Testis (tissue), 2 donors: ENCODE data around the gene MAGEA2B.
"Not testable (repeated sequence)": the region's sequence is repeated elsewhere in the genome, so short reads cannot be mapped to it uniquely, and the experiment has no call there.

Experiments used
- CTCF ChIP-seq, 3 experiments: fragments of 450-650 bp in 2 of 3; fragments of 200-600 bp in 1 of 3; sonication (generic) in 1 of 3; IDR thresholded peaks; one replicate each; pipeline ENCODE4 v1.5.1; 2016 to 2019; ENCODE audit warnings: antibody characterized with exemption in 3 of 3, mild to moderate bottlenecking in 2 of 3, moderate library complexity in 1 of 3
- POLR2A ChIP-seq: fragments of 450-650 bp; IDR thresholded peaks from one replicate; pipeline ENCODE4 v1.6.1; 2017; ENCODE audit warnings: antibody characterized with exemption, mild to moderate bottlenecking, moderate library complexity

GRCh38 chrX:152758918-152759317, 44.5 kb downstream of the MAGEA2B start, which contains the start of gene CSAG3:
- not testable (repeated sequence) for TF ChIP-seq POLR2A; CTCF (IDR thresholded peaks at IDR 0.05)
